ENCODE data around the gene CNKSR2. TPM values are rescaled to one million over a fixed set of nuclear protein-coding genes. Genes with fewer than 3 reads are reported as not detected.

Gene CNKSR2
- total and polyA plus RNA-seq, 8 donors, result 0.58 to 33.8 (median 4.2) TPM

DNA sequence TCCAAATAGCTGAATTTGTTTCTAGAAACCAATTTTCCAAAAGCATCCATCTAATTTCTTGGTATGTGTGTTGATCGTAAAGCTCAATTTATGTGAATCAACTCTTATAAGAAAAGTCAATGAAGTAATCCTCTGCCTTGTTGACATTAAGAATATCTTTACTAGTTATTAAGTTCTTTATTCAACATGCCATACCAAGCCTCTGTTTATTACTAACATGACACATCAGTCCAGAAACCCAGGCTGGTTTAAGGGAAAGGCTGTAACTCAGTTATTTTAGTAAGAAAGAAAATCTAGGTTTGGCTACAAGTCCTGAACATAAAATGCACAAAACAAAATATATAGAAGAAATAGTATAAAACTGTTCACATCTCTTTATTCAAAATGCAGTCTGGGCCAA, 235.9 kb downstream of the CNKSR2 start:
- Histone ChIP-seq H3K9me3 (no peaks in the 10 kb centered on the region), H3K27ac (no peak overlapping the region), H3K4me3 (no peak overlapping the region), H3K36me3 (no peaks in the 10 kb centered on the region), H3K4me1 (no peaks in the 10 kb centered on the region), H3K27me3 (no peaks in the 10 kb centered on the region)
- TF ChIP-seq POLR2AphosphoS5 (IDR thresholded peaks at IDR 0.05) (no peak), POLR2A (IDR thresholded peaks at IDR 0.05) (no peak), EP300 (IDR thresholded peaks at IDR 0.05) (no peak)
- TF ChIP-seq, protein P1, sequence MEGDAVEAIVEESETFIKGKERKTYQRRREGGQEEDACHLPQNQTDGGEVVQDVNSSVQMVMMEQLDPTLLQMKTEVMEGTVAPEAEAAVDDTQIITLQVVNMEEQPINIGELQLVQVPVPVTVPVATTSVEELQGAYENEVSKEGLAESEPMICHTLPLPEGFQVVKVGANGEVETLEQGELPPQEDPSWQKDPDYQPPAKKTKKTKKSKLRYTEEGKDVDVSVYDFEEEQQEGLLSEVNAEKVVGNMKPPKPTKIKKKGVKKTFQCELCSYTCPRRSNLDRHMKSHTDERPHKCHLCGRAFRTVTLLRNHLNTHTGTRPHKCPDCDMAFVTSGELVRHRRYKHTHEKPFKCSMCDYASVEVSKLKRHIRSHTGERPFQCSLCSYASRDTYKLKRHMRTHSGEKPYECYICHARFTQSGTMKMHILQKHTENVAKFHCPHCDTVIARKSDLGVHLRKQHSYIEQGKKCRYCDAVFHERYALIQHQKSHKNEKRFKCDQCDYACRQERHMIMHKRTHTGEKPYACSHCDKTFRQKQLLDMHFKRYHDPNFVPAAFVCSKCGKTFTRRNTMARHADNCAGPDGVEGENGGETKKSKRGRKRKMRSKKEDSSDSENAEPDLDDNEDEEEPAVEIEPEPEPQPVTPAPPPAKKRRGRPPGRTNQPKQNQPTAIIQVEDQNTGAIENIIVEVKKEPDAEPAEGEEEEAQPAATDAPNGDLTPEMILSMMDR (IDR thresholded peaks at IDR 0.05), result no peak
- no peak for DNase-seq
- intact Hi-C loops (cut with DNase I; ENCODE audit: low total_unique reads), result no loop called here
- WGBS, 5 donors, result 88 to 100% (median 96%) methylated on average over 1 of the region's 1 CpG

DNA sequence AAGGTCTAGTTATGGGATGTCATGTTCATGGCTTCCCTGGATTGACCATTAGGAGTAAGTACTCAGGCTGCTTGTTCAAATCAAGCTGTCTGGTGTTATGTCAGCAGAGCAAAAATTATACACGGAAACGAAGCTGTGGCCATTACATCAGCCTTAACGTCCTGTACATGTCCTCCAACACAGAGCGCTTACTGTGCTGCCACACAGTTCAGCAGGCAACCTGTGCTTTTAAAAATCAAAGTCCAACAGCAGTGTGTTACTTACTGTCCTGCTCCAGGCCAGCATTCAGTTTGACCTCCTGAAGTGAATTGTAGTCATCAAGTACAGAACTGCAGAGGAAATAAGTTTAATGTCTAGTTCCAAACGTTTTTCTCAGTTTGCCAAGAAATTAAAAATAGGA, 237.9 kb downstream of the CNKSR2 start:
- 58 to 78% (median 61%) methylated on average over 5 of the region's 5 CpGs for WGBS, 5 donors
- TF ChIP-seq, protein P1 (IDR thresholded peaks at IDR 0.05), result no peak
- no peak for TF ChIP-seq EP300 (IDR thresholded peaks at IDR 0.05)
- no peak for TF ChIP-seq POLR2A (IDR thresholded peaks at IDR 0.05)
- TF ChIP-seq POLR2AphosphoS5 (IDR thresholded peaks at IDR 0.05), result no peak

DNA sequence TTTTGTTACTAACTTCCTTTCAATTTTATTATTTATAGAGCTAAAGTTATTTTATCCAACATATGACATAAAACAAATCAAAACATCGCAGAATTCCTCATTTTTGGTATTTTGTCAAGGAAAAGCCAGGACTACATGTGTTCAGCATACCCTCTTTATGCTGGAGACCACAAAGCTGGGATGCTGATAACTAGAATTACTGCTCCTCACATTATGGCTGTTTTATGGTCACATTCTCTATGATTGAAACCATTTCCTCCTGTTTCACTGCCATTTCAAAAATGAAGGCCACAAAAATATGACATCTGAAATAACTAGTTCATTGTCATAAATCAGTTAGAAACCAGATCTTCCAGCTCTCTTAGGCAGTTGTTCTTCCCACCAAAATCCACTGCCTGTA, 242.2 kb downstream of the CNKSR2 start:
- H3K36me3 ChIP-seq, result no peaks in the 10 kb centered on the region
- H3K4me3 ChIP-seq, result no peak overlapping the region
- H3K27me3 ChIP-seq, result no peaks in the 10 kb centered on the region
- H3K9me3 ChIP-seq, result no peaks in the 10 kb centered on the region
- no peak for TF ChIP-seq EP300 (IDR thresholded peaks at IDR 0.05)
- TF ChIP-seq POLR2A (IDR thresholded peaks at IDR 0.05), result no peak
- intact Hi-C loops (cut with DNase I; ENCODE audit: low total_unique reads), result no loop called here
- no peaks in the 10 kb centered on the region for H3K4me1 ChIP-seq
- 41 to 84% (median 74%) methylated on average over 1 of the region's 1 CpG for WGBS, 5 donors
- no peak for DNase-seq
- no peak overlapping the region for H3K27ac ChIP-seq

More for the DNA sequence above, 237.9 kb downstream of the CNKSR2 start:
- no peaks in the 10 kb centered on the region for H3K36me3 ChIP-seq
- H3K27me3 ChIP-seq, result no peaks in the 10 kb centered on the region
- H3K4me1 ChIP-seq, result no peaks in the 10 kb centered on the region
- intact Hi-C loops (cut with DNase I; ENCODE audit: low total_unique reads), result no loop called here
- no peak for DNase-seq
- H3K27ac ChIP-seq, result no peak overlapping the region
- H3K4me3 ChIP-seq, result no peak overlapping the region
- H3K9me3 ChIP-seq, result no peaks in the 10 kb centered on the region

DNA sequence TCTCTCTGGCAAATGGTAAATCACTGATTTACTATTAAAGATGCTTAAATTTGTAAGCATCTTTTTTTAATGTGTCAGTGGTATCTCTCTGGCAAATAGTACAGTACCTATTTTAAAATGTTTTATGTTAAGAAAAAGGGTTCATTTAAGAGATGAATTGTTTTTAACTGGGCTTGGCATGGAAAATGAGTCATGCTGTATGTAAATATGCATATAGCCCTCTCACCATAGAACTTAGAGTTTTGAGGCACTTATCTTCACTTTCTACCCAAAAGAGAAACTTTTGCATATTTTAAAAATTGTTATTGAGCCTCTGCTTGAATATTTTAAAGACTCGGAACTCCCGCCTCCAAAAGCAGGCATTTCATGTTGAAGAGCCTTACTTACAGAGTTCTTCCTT, 246.0 kb downstream of the CNKSR2 start:
- DNase-seq, result no peak
- Histone ChIP-seq H3K27me3 (no peaks in the 10 kb centered on the region), H3K27ac (no peak overlapping the region), H3K4me1 (no peaks in the 10 kb centered on the region), H3K4me3 (no peak overlapping the region), H3K9me3 (no peaks in the 10 kb centered on the region), H3K36me3 (no peaks in the 10 kb centered on the region)
- intact Hi-C loops (cut with DNase I; ENCODE audit: low total_unique reads), result no loop called here
- WGBS, 5 donors, result 79 to 95% (median 87%) methylated on average over 2 of the region's 2 CpGs
- no peak for TF ChIP-seq POLR2A (IDR thresholded peaks at IDR 0.05)
- no peak for TF ChIP-seq EP300 (IDR thresholded peaks at IDR 0.05)

DNA sequence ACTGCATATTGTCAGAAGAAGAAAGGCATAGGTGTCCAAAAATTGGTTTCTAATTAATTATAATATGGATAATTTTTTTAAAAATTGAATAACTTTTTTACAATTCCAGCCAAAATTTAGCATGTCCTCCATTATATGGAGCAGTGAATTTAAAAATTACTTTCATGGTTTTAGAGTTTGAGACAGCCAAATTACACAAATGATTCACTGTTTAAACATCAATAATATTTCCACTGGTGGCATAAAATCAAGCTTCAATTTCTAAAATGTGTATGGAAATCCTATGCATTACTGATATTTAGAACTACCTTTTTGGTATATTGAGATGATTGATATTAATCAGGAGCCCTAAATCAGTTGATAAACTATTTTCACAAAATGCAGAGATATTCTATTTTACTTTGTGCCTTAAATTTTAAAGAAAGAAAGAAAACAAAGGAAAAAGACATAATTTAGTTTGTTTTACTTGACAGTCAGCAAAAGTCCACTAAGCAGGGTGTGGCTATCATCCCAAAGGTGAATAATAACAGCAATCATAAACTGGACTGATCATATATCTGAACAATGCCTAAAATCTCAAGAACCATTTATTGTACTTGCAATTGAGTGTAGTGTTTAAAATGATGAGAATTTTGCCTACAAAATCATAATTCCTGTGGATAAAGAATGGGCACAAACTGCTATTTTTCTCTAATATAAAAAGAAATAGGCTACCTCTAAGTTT, 249.7 kb downstream of the CNKSR2 start:
- Histone ChIP-seq H3K4me3 (no peak overlapping the region), H3K9me3 (peaks cover 0 to 19% (median 8%) of the 10 kb centered on the region in 4 donors), H3K27me3 (no peaks in the 10 kb centered on the region), H3K4me1 (no peaks in the 10 kb centered on the region), H3K36me3 (no peaks in the 10 kb centered on the region), H3K27ac (no peak overlapping the region)
- intact Hi-C loops (cut with DNase I; ENCODE audit: low total_unique reads), result no loop called here
- DNase-seq, result no peak
- TF ChIP-seq EP300 (IDR thresholded peaks at IDR 0.05) (no peak), POLR2AphosphoS5 (IDR thresholded peaks at IDR 0.05) (no peak), POLR2A (IDR thresholded peaks at IDR 0.05) (no peak)
- TF ChIP-seq, protein P1 (IDR thresholded peaks at IDR 0.05), result no peak
